Measurements from ENCODE around the gene ARHGAP18. TPM values are rescaled to one million over a fixed set of nuclear protein-coding genes. Genes with fewer than 3 reads are reported as not detected.

ARHGAP18 gene
- total RNA-seq, 1 donor from 2014 or later: 16.3 TPM

GRCh38 chr6:129657483-129657882, 52.5 kb downstream of the ARHGAP18 start:
- Histone ChIP-seq H3K36me3 (ENCODE audit: control insufficient read depth, insufficient read depth, low read length) (no peaks in the 10 kb centered on the region), H3K4me3 (ENCODE audit: low read depth, low read length) (no peak overlapping the region), H3K27me3 (ENCODE audit: control insufficient read depth, insufficient read depth, low read length) (no peaks in the 10 kb centered on the region)
- TF ChIP-seq CTCF (IDR thresholded peaks at IDR 0.05; ENCODE audit: insufficient read depth, low read length, poor library complexity, severe bottlenecking): no peak
- DNase-seq (ENCODE audit: low read depth): no peak

GRCh38 chr6:129655334-129655733, 54.6 kb downstream of the ARHGAP18 start:
- DNase-seq (ENCODE audit: low read depth): no peak
- H3K4me3 ChIP-seq (ENCODE audit: low read depth, low read length): no peak overlapping the region
- TF ChIP-seq CTCF (IDR thresholded peaks at IDR 0.05; ENCODE audit: insufficient read depth, low read length, poor library complexity, severe bottlenecking): no peak
- no peaks in the 10 kb centered on the region for H3K36me3 ChIP-seq (ENCODE audit: control insufficient read depth, insufficient read depth, low read length)
- no peaks in the 10 kb centered on the region for H3K27me3 ChIP-seq (ENCODE audit: control insufficient read depth, insufficient read depth, low read length)

- DNase-seq (ENCODE audit: low read depth): no peak
- Histone ChIP-seq H3K27me3 (ENCODE audit: control insufficient read depth, insufficient read depth, low read length) (no peaks in the 10 kb centered on the region), H3K36me3 (ENCODE audit: control insufficient read depth, insufficient read depth, low read length) (no peaks in the 10 kb centered on the region)
Measured at GRCh38 chr6:129653746-129654145, 56.2 kb downstream of the ARHGAP18 start.

GRCh38 chr6:129653229-129653628, 56.7 kb downstream of the ARHGAP18 start:
- Histone ChIP-seq H3K4me3 (ENCODE audit: low read depth, low read length) (no peak overlapping the region), H3K36me3 (ENCODE audit: control insufficient read depth, insufficient read depth, low read length) (no peaks in the 10 kb centered on the region), H3K27me3 (ENCODE audit: control insufficient read depth, insufficient read depth, low read length) (no peaks in the 10 kb centered on the region)
- no peak for TF ChIP-seq CTCF (IDR thresholded peaks at IDR 0.05; ENCODE audit: insufficient read depth, low read length, poor library complexity, severe bottlenecking)
- DNase-seq (ENCODE audit: low read depth): no peak

More at GRCh38 chr6:129653746-129654145, 56.2 kb downstream of the ARHGAP18 start:
- no peak overlapping the region for H3K4me3 ChIP-seq (ENCODE audit: low read depth, low read length)
- no peak for TF ChIP-seq CTCF (IDR thresholded peaks at IDR 0.05; ENCODE audit: insufficient read depth, low read length, poor library complexity, severe bottlenecking)

- Histone ChIP-seq H3K36me3 (ENCODE audit: control insufficient read depth, insufficient read depth, low read length) (no peaks in the 10 kb centered on the region), H3K27me3 (ENCODE audit: control insufficient read depth, insufficient read depth, low read length) (no peaks in the 10 kb centered on the region), H3K4me3 (ENCODE audit: low read depth, low read length) (no peak overlapping the region)
- no peak for DNase-seq (ENCODE audit: low read depth)
- no peak for TF ChIP-seq CTCF (IDR thresholded peaks at IDR 0.05; ENCODE audit: insufficient read depth, low read length, poor library complexity, severe bottlenecking)
Measured at GRCh38 chr6:129651291-129651691, 58.7 kb downstream of the ARHGAP18 start.

GRCh38 chr6:129648819-129649491, 61.0 kb downstream of the ARHGAP18 start:
- DNase-seq (ENCODE audit: low read depth): no peak
- no peaks in the 10 kb centered on the region for H3K27me3 ChIP-seq (ENCODE audit: control insufficient read depth, insufficient read depth, low read length)
- no peak for TF ChIP-seq CTCF (IDR thresholded peaks at IDR 0.05; ENCODE audit: insufficient read depth, low read length, poor library complexity, severe bottlenecking)
- no peaks in the 10 kb centered on the region for H3K36me3 ChIP-seq (ENCODE audit: control insufficient read depth, insufficient read depth, low read length)
- H3K4me3 ChIP-seq (ENCODE audit: low read depth, low read length): no peak overlapping the region

All from kidney epithelial cell (primary cell).